Effector memory CD8-positive, alpha-beta T cell (primary cell): Measurements from ENCODE around the gene WDR45B.
A peak's percentile ranks its signal among the peaks of the same experiment; 100 is the strongest.

ENCODE experiments used
- ATAC-seq: fragments of 150-1000 bp; cut with Tn5 transposase; replicated peaks from 2 replicates; pipeline ENCODE4 v1.10.0; 2021; ENCODE audit warnings: mild to moderate bottlenecking, moderate library complexity
- DNase-seq, 3 experiments: peaks; one replicate each; pipeline ENCODE4 v3.0.0; 2021
- H3K27ac Mint-ChIP-seq, 2 donors: one replicate each; pipeline ENCODE4 v1.8.0; 2022; ENCODE audit warnings: mild to moderate bottlenecking in 2 of 2, mixed read lengths in 2 of 2, moderate library complexity in 2 of 2
- H3K27me3 Mint-ChIP-seq, 2 donors: one replicate each; pipeline ENCODE4 v1.8.0; 2022; ENCODE audit warnings: mixed read lengths in 2 of 2
- H3K36me3 Mint-ChIP-seq: one replicate; pipeline ENCODE4 v1.8.0; 2022; ENCODE audit warnings: mild to moderate bottlenecking, moderate library complexity, mixed read lengths; ENCODE audit not compliant: insufficient read depth
- H3K4me1 Mint-ChIP-seq, 2 donors: one replicate each; pipeline ENCODE4 v1.8.0; 2022; ENCODE audit warnings: low read depth in 2 of 2, mixed read lengths in 2 of 2
- H3K4me3 Mint-ChIP-seq, 2 donors: one replicate each; pipeline ENCODE4 v1.8.0; 2022; ENCODE audit warnings: mild to moderate bottlenecking in 2 of 2, mixed read lengths in 2 of 2, moderate library complexity in 2 of 2
- H3K9me3 Mint-ChIP-seq, 2 donors: one replicate each; pipeline ENCODE4 v1.8.0; 2022; ENCODE audit warnings: mixed read lengths in 2 of 2

Gene WDR45B

GRCh38 chr17:82644148-82644547 lies 4.1 kb downstream of the WDR45B start:
- no peaks in the 10 kb centered on the region for H3K9me3 Mint-ChIP-seq
- H3K27me3 Mint-ChIP-seq, result no peaks in the 10 kb centered on the region
- H3K36me3 Mint-ChIP-seq, result peaks cover 47% of the 10 kb centered on the region
- H3K27ac Mint-ChIP-seq, result no peak overlapping the region
- ATAC-seq (no peak), DNase-seq (no peak)
- H3K4me3 Mint-ChIP-seq, result no peak overlapping the region
- H3K4me1 Mint-ChIP-seq, result peaks cover 36 to 38% of the 10 kb centered on the region in 2 donors

- Mint-ChIP-seq H3K4me3 (no peak overlapping the region), H3K4me1 (peaks cover 42 to 43% of the 10 kb centered on the region in 2 donors), H3K36me3 (peaks cover 48% of the 10 kb centered on the region), H3K27ac (no peak overlapping the region), H3K27me3 (no peaks in the 10 kb centered on the region), H3K9me3 (no peaks in the 10 kb centered on the region)
- no peak for ATAC-seq
- DNase-seq, result no peak
Measured at GRCh38 chr17:82642022-82642421, 6.2 kb downstream of the WDR45B start.

DNA sequence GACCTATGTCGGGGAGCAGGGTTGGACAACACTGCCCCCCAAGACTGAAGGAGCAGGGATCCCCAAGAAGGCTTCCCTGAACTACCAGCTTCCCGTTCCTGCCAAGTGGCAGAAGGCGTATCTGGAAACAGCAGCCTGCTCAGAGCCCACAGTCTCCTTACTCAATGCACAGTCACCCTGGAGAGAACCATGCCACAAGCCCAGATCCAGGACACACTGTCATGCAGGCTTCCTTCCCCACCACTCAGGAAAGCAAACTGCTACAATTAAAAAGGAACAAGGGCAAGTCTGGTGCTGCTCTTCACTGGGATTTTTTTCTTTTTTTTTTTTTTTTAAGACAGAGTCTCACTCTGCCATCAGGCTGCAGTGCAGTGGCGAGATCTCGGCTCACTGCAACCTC lies 8.2 kb downstream of the WDR45B start:
- Mint-ChIP-seq H3K4me1 (peaks cover 30 to 35% of the 10 kb centered on the region in 2 donors), H3K36me3 (peaks cover 51% of the 10 kb centered on the region), H3K4me3 (no peak overlapping the region), H3K27me3 (no peaks in the 10 kb centered on the region), H3K9me3 (no peaks in the 10 kb centered on the region), H3K27ac (no peak overlapping the region)
- no peak for DNase-seq
- ATAC-seq, result no peak

DNA sequence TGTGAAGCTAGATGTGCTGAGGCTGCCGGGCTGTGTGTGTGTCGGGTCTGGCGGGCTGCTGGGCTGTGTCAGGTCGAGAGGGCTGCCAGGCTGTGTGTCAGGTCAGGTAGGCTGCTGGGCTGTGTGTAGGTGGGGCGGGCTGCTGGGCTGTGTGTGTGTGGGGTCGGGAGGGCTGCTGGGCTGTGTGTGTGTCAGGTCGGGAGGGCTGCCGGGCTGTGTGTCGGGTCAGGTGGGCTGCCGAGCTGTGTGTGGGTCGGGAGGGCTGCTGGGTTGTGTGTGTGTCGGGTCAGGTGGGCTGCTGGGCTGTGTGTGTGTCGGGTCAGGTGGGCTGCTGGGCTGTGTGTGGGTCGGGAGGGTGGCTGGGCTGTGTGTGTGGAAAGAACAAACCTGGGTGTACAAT lies 8.6 kb downstream of the WDR45B start:
- no peak for DNase-seq
- Mint-ChIP-seq H3K4me1 (peaks cover 32 to 37% of the 10 kb centered on the region in 2 donors), H3K27ac (no peak overlapping the region), H3K36me3 (peaks cover 51% of the 10 kb centered on the region), H3K9me3 (no peaks in the 10 kb centered on the region), H3K27me3 (no peaks in the 10 kb centered on the region), H3K4me3 (no peak overlapping the region)
- ATAC-seq, result no peak

- Mint-ChIP-seq H3K36me3 (peaks cover 62% of the 10 kb centered on the region), H3K9me3 (no peaks in the 10 kb centered on the region), H3K4me1 (peaks cover 33 to 35% of the 10 kb centered on the region in 2 donors), H3K27me3 (no peaks in the 10 kb centered on the region), H3K4me3 (no peak overlapping the region), H3K27ac (no peak overlapping the region)
- ATAC-seq (no peak), DNase-seq (no peak)
Measured at GRCh38 chr17:82638183-82638773, 10.0 kb downstream of the WDR45B start.

DNA sequence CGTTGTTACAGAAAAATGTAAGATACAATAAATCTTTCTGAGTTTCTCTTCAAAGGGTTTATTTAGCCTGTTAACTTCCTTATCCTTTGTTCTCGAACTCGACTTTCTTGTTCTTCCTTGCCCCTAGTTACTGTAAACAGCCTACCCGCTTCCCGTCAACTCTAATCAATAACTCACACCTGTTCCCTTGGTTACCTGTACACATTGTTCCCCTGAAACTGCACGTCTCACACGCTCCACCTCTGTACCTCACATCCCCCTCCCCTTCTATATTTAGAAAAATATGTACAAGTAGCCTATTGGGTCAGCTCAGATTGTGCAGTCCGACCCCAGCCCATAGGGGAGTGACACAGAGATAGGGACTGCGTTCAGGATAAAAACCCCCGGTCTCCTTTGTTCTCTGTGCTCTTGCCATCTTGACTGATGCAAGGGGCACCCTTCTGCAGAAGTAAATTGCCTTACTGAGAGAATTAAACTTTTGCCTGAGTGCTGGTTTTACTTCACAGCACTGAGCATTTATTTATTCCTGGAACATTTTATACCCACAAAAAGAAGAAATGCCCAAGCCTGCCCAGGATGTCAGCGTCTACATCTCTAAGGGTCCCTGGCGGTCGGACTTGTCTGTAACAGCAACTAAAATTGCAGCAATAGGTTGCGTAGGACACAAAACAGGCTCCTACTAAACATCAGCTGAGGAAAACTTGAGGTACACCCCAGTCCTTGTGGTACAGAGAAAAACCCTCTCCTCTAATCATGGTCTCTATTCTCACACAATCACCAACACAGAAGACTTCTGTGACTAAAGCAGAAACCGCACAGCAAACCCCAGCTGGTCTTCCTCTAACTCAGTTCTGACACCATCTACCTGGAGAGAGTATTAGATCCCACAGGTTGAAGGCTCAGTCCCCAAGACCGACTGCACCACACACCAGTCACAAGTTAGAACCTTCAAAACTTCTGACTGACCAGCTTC lies 11.3 kb downstream of the WDR45B start:
- Mint-ChIP-seq H3K27ac (peak overlapping the region; percentile 25 to 80), H3K27me3 (no peaks in the 10 kb centered on the region), H3K4me3 (no peak overlapping the region), H3K36me3 (peaks cover 59% of the 10 kb centered on the region), H3K9me3 (no peaks in the 10 kb centered on the region), H3K4me1 (peaks cover 32 to 33% of the 10 kb centered on the region in 2 donors)
- DNase-seq, result no peak
- ATAC-seq, result no peak

GRCh38 chr17:82633343-82633742 lies 14.9 kb downstream of the WDR45B start:
- peak overlapping the region; percentile 62 to 69 for H3K27ac Mint-ChIP-seq
- H3K36me3 Mint-ChIP-seq, result peaks cover 56% of the 10 kb centered on the region
- no peaks in the 10 kb centered on the region for H3K27me3 Mint-ChIP-seq
- H3K9me3 Mint-ChIP-seq, result no peaks in the 10 kb centered on the region
- no peak for ATAC-seq
- peak overlapping the region in 1 of 2 donors; percentile 49 for H3K4me3 Mint-ChIP-seq
- no peak for DNase-seq
- H3K4me1 Mint-ChIP-seq, result peaks cover 19 to 29% of the 10 kb centered on the region in 2 donors

DNA sequence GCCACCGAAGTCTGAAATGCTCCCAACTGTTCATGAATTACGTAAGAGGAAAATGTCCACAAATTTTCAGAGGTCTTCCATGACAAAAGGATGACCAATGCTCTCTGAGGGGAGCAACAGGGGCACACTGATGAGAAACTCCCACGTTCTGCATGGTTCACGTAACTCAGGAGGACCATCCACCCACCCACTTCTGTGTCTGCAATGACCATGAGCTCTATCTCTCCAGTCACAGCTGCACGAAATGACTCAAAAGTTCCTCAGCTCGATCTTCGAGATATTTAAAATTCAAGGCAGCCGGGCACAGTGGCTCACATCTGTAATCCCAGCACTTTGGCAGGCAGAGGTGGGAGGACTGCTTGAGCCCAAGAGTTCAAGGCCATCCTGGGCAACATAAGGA lies 15.8 kb downstream of the WDR45B start:
- Mint-ChIP-seq H3K4me1 (peaks cover 20 to 28% of the 10 kb centered on the region in 2 donors), H3K27ac (peak overlapping the region; percentile 62 to 69), H3K27me3 (no peaks in the 10 kb centered on the region), H3K36me3 (peaks cover 65% of the 10 kb centered on the region), H3K9me3 (no peaks in the 10 kb centered on the region), H3K4me3 (no peak overlapping the region)
- DNase-seq (no peak), ATAC-seq (no peak)

DNA sequence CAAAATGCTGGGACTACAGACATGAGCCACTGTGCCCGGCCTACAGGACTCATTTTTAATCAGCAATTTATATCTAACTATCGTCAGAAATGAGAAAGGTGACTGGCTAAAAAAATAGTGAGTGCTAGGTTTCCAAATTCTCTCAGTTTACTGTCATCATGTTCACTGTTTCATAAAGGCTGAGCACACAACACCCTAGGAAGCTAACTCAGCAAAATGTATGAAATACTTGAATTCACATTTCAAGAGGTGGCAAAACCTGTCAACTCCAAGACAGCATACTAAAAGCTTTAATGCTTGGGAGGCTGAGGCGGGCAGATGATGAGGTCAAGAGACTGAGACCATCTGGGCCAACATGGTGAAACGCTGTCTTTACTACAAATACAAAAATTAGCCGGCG lies 16.7 kb downstream of the WDR45B start:
- ATAC-seq, result no peak
- H3K27me3 Mint-ChIP-seq, result no peaks in the 10 kb centered on the region
- no peak for DNase-seq
- peaks cover 13 to 22% of the 10 kb centered on the region in 2 donors for H3K4me1 Mint-ChIP-seq
- no peaks in the 10 kb centered on the region for H3K9me3 Mint-ChIP-seq
- H3K27ac Mint-ChIP-seq, result no peak overlapping the region
- H3K36me3 Mint-ChIP-seq, result peaks cover 71% of the 10 kb centered on the region
- H3K4me3 Mint-ChIP-seq, result no peak overlapping the region

GRCh38 chr17:82630212-82630611 lies 18.0 kb downstream of the WDR45B start:
- H3K4me3 Mint-ChIP-seq, result no peak overlapping the region
- H3K9me3 Mint-ChIP-seq, result no peaks in the 10 kb centered on the region
- peaks cover 11 to 20% of the 10 kb centered on the region in 2 donors for H3K4me1 Mint-ChIP-seq
- H3K36me3 Mint-ChIP-seq, result peaks cover 79% of the 10 kb centered on the region
- H3K27ac Mint-ChIP-seq, result no peak overlapping the region
- H3K27me3 Mint-ChIP-seq, result no peaks in the 10 kb centered on the region
- ATAC-seq, result no peak
- no peak for DNase-seq

- ATAC-seq, result no peak
- Mint-ChIP-seq H3K27me3 (no peaks in the 10 kb centered on the region), H3K4me3 (no peak overlapping the region), H3K27ac (no peak overlapping the region), H3K4me1 (peaks cover 10 to 19% of the 10 kb centered on the region in 2 donors), H3K9me3 (no peaks in the 10 kb centered on the region), H3K36me3 (peaks cover 79% of the 10 kb centered on the region)
- no peak for DNase-seq
Measured at GRCh38 chr17:82629748-82630147, 18.5 kb downstream of the WDR45B start.

DNA sequence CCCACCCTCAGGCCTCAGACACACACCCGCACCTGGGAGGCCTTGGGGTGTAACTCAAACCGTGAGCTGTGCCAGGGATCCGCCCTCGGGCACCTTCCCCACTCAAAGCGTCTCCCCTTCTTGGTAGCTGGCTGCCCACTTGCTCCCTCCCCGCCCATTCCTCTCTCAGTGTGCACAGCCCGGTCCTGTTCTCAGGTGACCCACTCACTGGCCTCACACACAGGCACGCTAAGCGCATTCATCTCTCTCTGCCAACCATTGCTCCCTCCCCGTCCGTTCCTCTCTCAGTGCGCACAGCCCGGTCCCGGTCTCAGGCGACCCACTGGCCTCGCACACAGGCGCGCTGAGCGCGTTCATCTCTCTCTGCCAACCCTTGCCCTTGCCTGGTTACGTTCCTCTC lies 20.8 kb downstream of the WDR45B start:
- DNase-seq (no peak), ATAC-seq (no peak)
- H3K36me3 Mint-ChIP-seq, result peaks cover 83% of the 10 kb centered on the region
- H3K4me1 Mint-ChIP-seq, result peaks cover 5 to 17% of the 10 kb centered on the region in 2 donors
- no peak overlapping the region for H3K4me3 Mint-ChIP-seq
- H3K27ac Mint-ChIP-seq, result peak overlapping the region in 1 of 2 donors; percentile 53
- H3K27me3 Mint-ChIP-seq, result no peaks in the 10 kb centered on the region
- H3K9me3 Mint-ChIP-seq, result no peaks in the 10 kb centered on the region

GRCh38 chr17:82623707-82624106 lies 24.5 kb downstream of the WDR45B start:
- H3K36me3 Mint-ChIP-seq, result peaks cover 96% of the 10 kb centered on the region
- ATAC-seq, result no peak
- no peak for DNase-seq
- H3K4me1 Mint-ChIP-seq, result peaks cover 3 to 6% of the 10 kb centered on the region in 2 donors
- no peak overlapping the region for H3K4me3 Mint-ChIP-seq
- no peaks in the 10 kb centered on the region for H3K27me3 Mint-ChIP-seq
- no peak overlapping the region for H3K27ac Mint-ChIP-seq
- no peaks in the 10 kb centered on the region for H3K9me3 Mint-ChIP-seq

DNA sequence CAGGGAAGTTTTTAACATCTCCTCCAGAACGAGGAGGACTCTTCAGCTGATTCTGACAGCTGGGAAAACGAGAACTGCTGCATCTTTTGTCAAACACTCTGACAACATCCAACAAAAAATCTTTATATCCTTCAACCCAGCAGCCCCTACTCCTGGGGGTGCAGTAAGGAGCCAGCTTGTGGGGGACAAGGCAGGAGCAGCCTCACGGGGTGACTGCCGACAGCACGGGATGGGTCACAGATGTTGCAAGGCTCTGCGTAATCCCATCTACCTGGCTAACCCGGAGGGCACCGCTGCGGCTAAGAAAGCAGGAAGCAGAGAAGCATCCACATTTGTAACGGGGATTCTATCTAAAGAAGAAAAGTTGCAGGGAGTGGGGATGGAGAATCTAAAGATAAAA lies 28.6 kb downstream of the WDR45B start:
- Mint-ChIP-seq H3K4me1 (no peaks in the 10 kb centered on the region), H3K27ac (no peak overlapping the region), H3K4me3 (no peak overlapping the region), H3K9me3 (no peaks in the 10 kb centered on the region), H3K36me3 (peaks cover 94% of the 10 kb centered on the region), H3K27me3 (no peaks in the 10 kb centered on the region)
- ATAC-seq (no peak), DNase-seq (no peak)
